Pancreas (tissue), 10 donors: ENCODE data around the gene MRPL39. TPM values are rescaled to one million over a fixed set of nuclear protein-coding genes. Genes with fewer than 3 reads are reported as not detected.

Experiments used
- ATAC-seq, 4 donors: fragments of 200-7000 bp; cut with Tn5 transposase; one replicate each; pipeline versions ENCODE4 v1.8.0 to v1.9.1; 2020; ENCODE audit warnings: mild to moderate bottlenecking in 4 of 4, moderate library complexity in 4 of 4
- DNase-seq, 6 donors: peaks; one replicate each; pipeline ENCODE4 v3.0.0-alpha.2; 2020
- FAIRE-seq: peaks from 2 replicates; lab custom pipeline; 2012; peaks lifted over from hg19 to GRCh38; lab: Jason Lieb, UNC
- H3K27ac ChIP-seq, 4 donors: fragments of 200-600 bp; sonication (generic); 1 replicate in 3 of 4; 2 replicates in 1 of 4; pipeline versions ENCODE4 v1.5.0 to v1.8.0; 2020
- H3K27me3 ChIP-seq, 4 donors: fragments of 200-600 bp; one replicate each; pipeline ENCODE4 v1.8.0; 2021
- H3K36me3 ChIP-seq, 3 donors: fragments of 200-600 bp; sonication (generic) in 1 of 3; one replicate each; pipeline versions ENCODE4 v1.5.0 to v1.8.0; 2020 to 2021
- H3K4me1 ChIP-seq, 3 donors: fragments of 200-600 bp; one replicate each; pipeline ENCODE4 v1.8.0; 2021
- H3K4me3 ChIP-seq, 4 donors: fragments of 200-600 bp; sonication (generic) in 2 of 4; one replicate each; pipeline versions ENCODE4 v1.5.0 to v1.8.0; 2020 to 2021
- H3K9me3 ChIP-seq, 4 donors: fragments of 200-600 bp; one replicate each; pipeline ENCODE4 v1.8.0; 2021
- CTCF ChIP-seq, 4 donors: fragments of 200-600 bp; sonication (generic) in 3 of 4; IDR thresholded peaks; one replicate each; pipeline versions ENCODE4 v1.5.0 to v1.8.0; 2021; ENCODE audit warnings: antibody characterized with exemption in 4 of 4
- WGBS, 2 donors: extraction: QIAGEN DNeasy Blood & Tissue Kit; methylation state at CpG; one replicate each; pipeline ENCODE4 v1.1.7; 2013; 5-methylcytosine and 5-hydroxymethylcytosine counted together
- intact Hi-C, 3 donors: fragments of 100-400 bp; cut with DNase I; formaldehyde crosslinking; loops; one replicate each; pipeline versions ENCODE4 v1.11.1 to v1.14.2; 2022
- polyA plus RNA-seq, 2 donors: library from polyadenylated mRNA; stranded (reverse); fragments of 200-250 nt; gene quantifications; one replicate each; pipeline ENCODE4 v1.2.3, GENCODE V29; 2013
- total RNA-seq, 6 donors: library from RNA; stranded (reverse); fragmentation: NEBNext Ultra II Directional in 4 of 6; extraction: Animal tissue kit (Norgen Biotek cat#: 25700) in 4 of 6; gene quantifications; one replicate each; pipeline versions ENCODE4 v1.2.1 to v1.2.4, GENCODE V29; 2021 to 2023
- donor health status: healthy with polysubstance abuse.
- donor health status: DM: no; HTN: no; CAD: no; lungs with moderate emphysema.
- donor health status: DM: no; HTN: no; CAD: no.
- donor health status: control.
- donor health status: control.
- donor health status: Bipolar disorder and iron deficiency.
- donor health status: DM: yes; HTN: yes; CAD: no.
- donor health status: DM: no; HTN: no; CAD: no.
- donor health status: DM: no; HTN: no; CAD: no.
- donor health status: DM: yes; HTN: yes; CAD: no.

MRPL39 gene
- total and polyA plus RNA-seq, 8 donors, result 9.6 to 16.9 (median 12.9) TPM

DNA sequence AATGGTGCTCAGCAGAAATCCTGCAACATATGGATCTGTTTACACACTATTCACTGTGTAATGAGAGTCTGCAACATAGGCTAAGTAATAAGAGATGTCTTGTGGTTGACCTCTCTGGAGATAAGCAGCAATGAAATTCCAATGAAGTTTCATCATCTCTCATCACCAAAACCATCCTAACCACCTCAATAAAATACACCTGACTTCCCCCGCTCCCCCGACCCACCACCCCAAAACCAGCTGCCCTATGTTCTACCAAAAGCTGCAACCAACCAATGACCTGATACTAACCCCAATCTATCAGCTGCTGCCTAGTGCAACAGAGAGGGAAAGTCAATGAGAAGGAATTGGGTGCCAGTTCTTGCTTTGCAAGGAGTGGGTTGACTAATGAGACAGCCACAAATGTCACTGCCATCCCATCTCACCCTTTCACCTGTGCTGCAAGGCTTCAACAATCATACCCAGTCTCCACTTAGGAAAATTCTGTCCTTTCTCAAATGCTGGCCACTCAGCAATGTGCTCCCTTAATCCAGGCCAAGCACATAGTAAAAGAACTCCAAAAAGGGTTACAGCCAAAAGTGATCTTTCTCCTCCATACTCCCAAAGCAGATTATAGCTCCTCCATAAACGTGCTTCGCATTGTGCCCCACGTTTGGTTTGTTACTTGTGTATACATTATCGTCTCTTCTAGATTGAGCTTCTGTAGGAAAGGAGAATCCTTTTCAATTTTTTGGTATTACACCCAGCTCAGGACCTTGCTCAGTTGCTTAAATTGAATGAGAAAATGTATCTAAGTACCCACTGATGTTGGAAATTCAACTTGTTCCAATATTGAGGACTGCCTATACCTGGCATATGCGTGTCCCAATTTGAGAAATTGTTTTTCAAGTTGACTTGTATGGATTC is 29.0 kb downstream of the MRPL39 start:
- no peak overlapping the region for H3K27ac ChIP-seq
- ATAC-seq (no peak), FAIRE-seq (no peak), DNase-seq (no peak)
- peaks cover 0 to 10% (median 6%) of the 10 kb centered on the region in 3 donors for H3K4me1 ChIP-seq
- WGBS, 2 donors, result 94 to 96% methylated on average over 7 of the region's 7 CpGs
- no peak for TF ChIP-seq CTCF (IDR thresholded peaks at IDR 0.05)
- no peaks in the 10 kb centered on the region for H3K36me3 ChIP-seq
- intact Hi-C loops, result no loop called here
- no peaks in the 10 kb centered on the region for H3K9me3 ChIP-seq
- H3K27me3 ChIP-seq, result no peaks in the 10 kb centered on the region
- no peak overlapping the region for H3K4me3 ChIP-seq

DNA sequence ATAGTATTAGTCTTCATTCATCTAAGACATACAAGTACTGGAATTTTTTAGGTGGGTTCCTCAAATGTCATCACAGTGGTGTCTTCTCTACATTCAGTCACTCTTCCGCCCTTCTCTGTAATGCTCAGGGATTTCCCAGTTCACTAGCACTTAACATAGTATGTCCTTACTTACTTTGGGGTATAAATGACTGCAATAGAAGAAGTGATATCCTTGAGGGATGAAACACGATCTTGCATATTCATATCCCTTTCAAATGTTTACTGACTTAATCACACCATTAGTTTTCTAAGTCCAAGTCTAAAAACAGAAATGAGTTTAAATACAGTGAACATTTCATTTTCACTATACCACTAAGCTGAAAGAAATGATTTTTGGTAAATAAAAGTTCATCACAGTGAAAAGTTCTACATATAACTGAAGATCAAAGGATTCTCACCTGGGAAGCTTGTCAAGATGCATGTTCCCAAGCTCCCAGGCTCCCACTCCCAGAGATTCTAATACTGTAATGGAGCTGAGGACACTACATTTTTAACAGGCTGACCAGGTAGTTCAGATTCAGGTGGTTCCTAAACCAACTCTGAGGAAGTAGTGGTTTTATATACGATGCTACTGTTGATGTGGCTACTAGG is 29.7 kb downstream of the MRPL39 start:
- Histone ChIP-seq H3K27me3 (no peaks in the 10 kb centered on the region), H3K36me3 (no peaks in the 10 kb centered on the region), H3K4me1 (peaks cover 0 to 10% (median 6%) of the 10 kb centered on the region in 3 donors), H3K9me3 (no peaks in the 10 kb centered on the region), H3K27ac (no peak overlapping the region), H3K4me3 (no peak overlapping the region)
- ATAC-seq, result no peak
- 96% methylated on average over 3 of the region's 3 CpGs for WGBS, 2 donors
- DNase-seq, result no peak
- no peak for FAIRE-seq
- TF ChIP-seq CTCF (IDR thresholded peaks at IDR 0.05), result no peak
- intact Hi-C loops, result no loop called here

- Histone ChIP-seq H3K27me3 (no peaks in the 10 kb centered on the region), H3K9me3 (no peaks in the 10 kb centered on the region), H3K27ac (peak overlapping the region in 2 of 4 donors; percentile 31 to 50), H3K4me1 (peaks cover 0 to 10% (median 6%) of the 10 kb centered on the region in 3 donors), H3K36me3 (no peaks in the 10 kb centered on the region), H3K4me3 (no peak overlapping the region)
- FAIRE-seq, result peak; percentile 54
- no peak for TF ChIP-seq CTCF (IDR thresholded peaks at IDR 0.05)
- WGBS, 2 donors, result 62 to 71% methylated on average over 6 of the region's 6 CpGs
- intact Hi-C loops, result no loop called here
- peak in 3 of 4 donors; percentile 40 to 86 (median 81) for ATAC-seq
- DNase-seq, result no peak
These were observed 33.7 kb downstream of the MRPL39 start for GRCh38 chr21:25573409-25574206.

- no peak for FAIRE-seq
- ATAC-seq, result peak in 2 of 4 donors; percentile 21 to 48
- WGBS, 2 donors, result 69 to 71% methylated on average over 3 of the region's 3 CpGs
These were observed 34.4 kb downstream of the MRPL39 start for GRCh38 chr21:25572861-25573310.

More at GRCh38 chr21:25572861-25573310, 34.4 kb downstream of the MRPL39 start:
- Histone ChIP-seq H3K27me3 (no peaks in the 10 kb centered on the region), H3K4me3 (no peak overlapping the region), H3K27ac (peak overlapping the region in 2 of 4 donors; percentile 31 to 50), H3K4me1 (peaks cover 0 to 10% (median 6%) of the 10 kb centered on the region in 3 donors), H3K36me3 (no peaks in the 10 kb centered on the region), H3K9me3 (no peaks in the 10 kb centered on the region)
- TF ChIP-seq CTCF (IDR thresholded peaks at IDR 0.05), result no peak
- DNase-seq, result no peak
- intact Hi-C loops, result no loop called here
